IMR-90 (cell line): ENCODE results near the gene CHRNB4. TPM values are rescaled to one million over a fixed set of nuclear protein-coding genes. Genes with fewer than 3 reads are reported as not detected.

Experiments used
- ATAC-seq: fragments of 200-7000 bp; cut with Tn5 transposase; 2 replicates; pipeline ENCODE4 v1.9.1; 2020; ENCODE audit warnings: low read depth, mild to moderate bottlenecking, moderate library complexity
- BruUV-seq: library from RNA; stranded (reverse); fragments of 400-500 nt; replicated peaks from 2 replicates; lab custom pipeline; 2021; lab: Mats Ljungman, UMichigan
- CTCF ChIA-PET: fragments of 300-600 bp; formaldehyde crosslinking; extraction: SDS; loops from one replicate; lab custom pipeline; 2021; ENCODE audit warnings: antibody characterized with exemption; lab: Yijun Ruan, JAX
- POLR2A ChIA-PET: fragments of 300-600 bp; sonication (Branson Sonifier 250); formaldehyde crosslinking; loops from one replicate; lab custom pipeline; 2022; ENCODE audit warnings: antibody characterized with exemption; ENCODE audit not compliant: unreplicated experiment; lab: Charles Lee
- DNase-seq: peaks from one replicate; pipeline ENCODE4 v3.0.0; 2013
- H2AFZ ChIP-seq: replicated peaks from 2 replicates; pipeline ENCODE3; 2013; ENCODE audit warnings: low read length, mild to moderate bottlenecking; ENCODE audit not compliant: poor library complexity
- H2AK5ac ChIP-seq: 2 replicates; pipeline ENCODE4 v1.6.1; 2013; ENCODE audit warnings: low read depth, low read length, inconsistent platforms
- H2AK9ac ChIP-seq: replicated peaks from 2 replicates; pipeline ENCODE3; 2013; ENCODE audit warnings: mild to moderate bottlenecking, low read depth, low read length, moderate library complexity; ENCODE audit not compliant: poor library complexity
- H2BK120ac ChIP-seq: 2 replicates; pipeline ENCODE4 v1.6.1; 2013; ENCODE audit warnings: low read depth, low read length, inconsistent platforms
- H2BK15ac ChIP-seq: 3 replicates; pipeline ENCODE4 v1.6.1; 2013; ENCODE audit warnings: low read depth, low read length, inconsistent platforms
- H2BK20ac ChIP-seq: 2 replicates; pipeline ENCODE4 v1.6.1; 2013; ENCODE audit warnings: low read depth, mild to moderate bottlenecking, inconsistent platforms, low read length, moderate library complexity
- H2BK5ac ChIP-seq: 2 replicates; pipeline ENCODE4 v1.6.1; 2013; ENCODE audit warnings: mild to moderate bottlenecking, low read depth, low read length, inconsistent platforms; ENCODE audit not compliant: poor library complexity, severe bottlenecking
- H3K14ac ChIP-seq: replicated peaks from 2 replicates; pipeline ENCODE4 v1.6.1; 2013; ENCODE audit warnings: low read depth, low read length, inconsistent platforms
- H3K18ac ChIP-seq: 2 replicates; pipeline ENCODE4 v1.6.1; 2013; ENCODE audit warnings: low read depth, low read length, control low read depth
- H3K23ac ChIP-seq: 2 replicates; pipeline ENCODE4 v1.6.1; 2013; ENCODE audit warnings: low read depth, low read length, inconsistent platforms
- H3K27ac ChIP-seq: 2 replicates; pipeline ENCODE4 v1.5.1; 2013; ENCODE audit warnings: mild to moderate bottlenecking, control low read depth, low read length; ENCODE audit not compliant: insufficient read depth
- H3K27me3 ChIP-seq: 2 replicates; pipeline ENCODE4 v1.6.1; 2013; ENCODE audit warnings: low read length; ENCODE audit not compliant: control insufficient read depth, insufficient read depth
- H3K36me3 ChIP-seq: 2 replicates; pipeline ENCODE4 v1.6.1; 2013; ENCODE audit warnings: low read length, mixed read lengths; ENCODE audit not compliant: control insufficient read depth, insufficient read depth
- H3K4ac ChIP-seq: 2 replicates; pipeline ENCODE4 v1.6.1; 2013; ENCODE audit warnings: low read depth, low read length, inconsistent platforms
- H3K4me1 ChIP-seq: 2 replicates; pipeline ENCODE4 v1.6.1; 2013; ENCODE audit warnings: low read length, mixed read lengths; ENCODE audit not compliant: control insufficient read depth, insufficient read depth
- H3K4me2 ChIP-seq: 2 replicates; pipeline ENCODE4 v1.6.1; 2013; ENCODE audit warnings: low read depth, mild to moderate bottlenecking, control low read depth, low read length, moderate library complexity
- H3K4me3 ChIP-seq: 2 replicates; pipeline ENCODE4 v1.5.1; 2013; ENCODE audit warnings: low read depth, mild to moderate bottlenecking, control low read depth, low read length, moderate library complexity; ENCODE audit not compliant: insufficient read depth
- H3K56ac ChIP-seq: 2 replicates; pipeline ENCODE4 v1.6.1; 2013; ENCODE audit warnings: low read length, inconsistent platforms; ENCODE audit not compliant: insufficient read depth; ENCODE audit errors: extremely low read depth
- H3K79me1 ChIP-seq, 2 experiments: 2 replicates each; pipeline ENCODE4 v1.6.1; 2013; ENCODE audit warnings: low read length in 2 of 2, inconsistent platforms in 1 of 2, low read depth in 1 of 2
- H3K9ac ChIP-seq: 2 replicates; pipeline ENCODE4 v1.6.1; 2013; ENCODE audit warnings: low read depth, low read length, control low read depth
- H3K9me1 ChIP-seq: 2 replicates; pipeline ENCODE4 v1.6.1; 2013; ENCODE audit warnings: low read length, inconsistent platforms; ENCODE audit not compliant: insufficient read depth
- H3K9me3 ChIP-seq: 2 replicates; pipeline ENCODE4 v1.6.1; 2013; ENCODE audit warnings: low read length; ENCODE audit not compliant: control insufficient read depth, insufficient read depth
- H4K20me1 ChIP-seq: 2 replicates; pipeline ENCODE4 v1.6.1; 2013; ENCODE audit warnings: low read length, inconsistent platforms; ENCODE audit not compliant: insufficient read depth
- H4K5ac ChIP-seq: 2 replicates; pipeline ENCODE4 v1.6.1; 2013; ENCODE audit warnings: mild to moderate bottlenecking, low read depth, low read length, control low read depth
- H4K8ac ChIP-seq, 2 experiments: 2 replicates each; pipeline ENCODE4 v1.6.1; 2013; ENCODE audit warnings: low read depth in 2 of 2, low read length in 2 of 2, control low read depth in 1 of 2, inconsistent platforms in 1 of 2
- H4K91ac ChIP-seq: 2 replicates; pipeline ENCODE4 v1.6.1; 2013; ENCODE audit warnings: low read depth, low read length, inconsistent platforms; ENCODE audit not compliant: insufficient read depth
- FOS ChIP-seq: fragments of 150-350 bp; IDR thresholded peaks from 2 replicates; pipeline ENCODE4 v1.6.1; 2016; ENCODE audit warnings: low read depth, low read length
- WGBS, 2 experiments: methylation state at CpG; one replicate each; pipeline versions ENCODE4 v1.1.5 to v1.1.7; 2013; ENCODE audit warnings: missing lambda C conversion rate in 2 of 2; ENCODE audit not compliant: insufficient read length in 1 of 2; ENCODE audit errors: extremely low coverage in 2 of 2; 5-methylcytosine and 5-hydroxymethylcytosine counted together
- dilution Hi-C: fragments of 300-500 bp; cut with HindIII; formaldehyde crosslinking; loops from one replicate; pipeline ENCODE4 v1.14.3; 2018; ENCODE audit warnings: low sequenced_read_pairs; ENCODE audit not compliant: unreplicated experiment
- in situ Hi-C: fragments of 300-500 bp; cut with MboI; formaldehyde crosslinking; loops from 3 replicates; pipeline ENCODE4 v1.14.3; 2019; ENCODE audit warnings: low sequenced_read_pairs, inconsistent platforms, mixed read lengths
- intact Hi-C: fragments of 100-400 bp; cut with micrococcal nuclease; formaldehyde crosslinking; loops from 2 replicates; pipeline ENCODE4 v1.10.0; 2022
- polyA plus RNA-seq, 3 experiments: library from polyadenylated mRNA; depleted of rRNA; stranded (reverse); fragments of >200 nt; gene quantifications; 2 replicates each; pipeline ENCODE4 v1.2.3, GENCODE V29; 2012; ENCODE audit warnings: low replicate concordance in 1 of 3
- total RNA-seq: library from RNA; depleted of rRNA; stranded (reverse); fragments of >200 nt; gene quantifications from 2 replicates; pipeline ENCODE4 v1.2.3, GENCODE V29; 2012

CHRNB4 gene
- total and polyA plus RNA-seq, 2 of the 4 experiments (the other 2 are of a cell fraction), result not detected

DNA sequence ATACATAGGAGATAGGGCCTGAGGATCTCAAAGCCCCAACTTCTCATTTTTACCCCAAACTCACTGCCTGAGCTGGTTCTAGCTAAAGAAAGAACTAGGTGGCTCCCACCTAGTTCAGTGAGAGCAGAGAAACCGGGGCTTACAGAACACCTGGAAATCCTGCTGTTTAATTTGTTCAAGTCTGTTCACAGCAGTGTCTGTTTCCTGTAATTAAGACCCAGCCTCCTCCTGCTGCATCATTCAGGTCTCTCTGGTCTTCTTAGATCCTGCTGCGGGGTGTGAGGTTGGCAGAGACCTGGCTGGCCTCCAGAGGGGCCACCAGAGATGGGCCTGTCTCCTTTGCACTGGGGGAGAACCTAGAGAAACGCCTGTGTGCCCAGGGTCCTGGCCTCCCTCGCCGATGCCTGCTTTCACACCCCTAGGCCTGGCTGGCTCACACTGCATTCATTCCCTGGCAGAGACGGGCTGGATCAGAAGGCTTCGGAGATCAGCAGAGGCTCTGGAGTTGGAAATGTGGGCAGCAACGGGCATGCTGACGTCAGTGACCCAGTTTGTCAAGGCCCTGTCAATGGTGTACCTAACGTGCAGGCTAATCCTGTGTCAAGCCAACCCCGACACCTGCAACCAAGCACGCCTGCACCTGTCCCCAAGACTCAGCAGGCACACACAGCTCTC, 15.3 kb downstream of the CHRNB4 start:
- WGBS, 2 experiments, result 57% methylated on average over 3 of the region's 12 CpGs; no CpG with 5 or more reads in 1 of the 2 experiments
- intact Hi-C loops (no loop called here), dilution Hi-C loops (no loop called here), in situ Hi-C loops (no loop called here)
- no peak overlapping the region for H3K14ac ChIP-seq
- H3K9ac ChIP-seq, result no peak overlapping the region
- H2BK5ac ChIP-seq, result no peak overlapping the region
- H3K4me3 ChIP-seq, result no peak overlapping the region
- DNase-seq (no peak), ATAC-seq (no peak)
- H2BK15ac ChIP-seq, result no peak overlapping the region
- no peak overlapping the region for H2AK5ac ChIP-seq
- no peak overlapping the region for H2AFZ ChIP-seq
- H3K56ac ChIP-seq, result no peak overlapping the region
- no peak overlapping the region for H3K18ac ChIP-seq
- H3K9me1 ChIP-seq, result no peaks in the 10 kb centered on the region
- no peak overlapping the region for H4K8ac ChIP-seq
- H3K27ac ChIP-seq, result no peak overlapping the region
- ChIA-PET POLR2A (no interaction called here), CTCF (interaction anchor here (0.6 kb wide), 1 partner anchor 215 kb away, joined by 7 read pairs; no protein-coding TSS in a partner anchor)
- no peak overlapping the region for H3K23ac ChIP-seq
- no peaks in the 10 kb centered on the region for H3K4me1 ChIP-seq
- H3K9me3 ChIP-seq, result no peaks in the 10 kb centered on the region
- no peak for TF ChIP-seq FOS
- H2AK9ac ChIP-seq, result peak overlapping the region; percentile 10
- H3K4ac ChIP-seq, result no peak overlapping the region
- H4K20me1 ChIP-seq, result no peaks in the 10 kb centered on the region
- H2BK20ac ChIP-seq, result no peak overlapping the region
- H4K5ac ChIP-seq, result no peak overlapping the region
- peaks cover 66% of the 10 kb centered on the region for H3K27me3 ChIP-seq
- no peak overlapping the region for H4K91ac ChIP-seq
- no TSS peak for BruUV-seq
- H3K36me3 ChIP-seq, result no peaks in the 10 kb centered on the region
- no peak overlapping the region for H3K4me2 ChIP-seq
- H2BK120ac ChIP-seq, result no peak overlapping the region
- H3K79me1 ChIP-seq, result no peaks in the 10 kb centered on the region
